Gastroesophageal sphincter (tissue), 3 donors: Measurements from ENCODE around the gene AIRE.

Experiments
- EP300 ChIP-seq: sonication (generic); formaldehyde crosslinking; IDR thresholded peaks from one replicate; pipeline ENCODE4 v1.6.1; 2017; ENCODE audit warnings: antibody characterized with exemption, mild to moderate bottlenecking
- POLR2A ChIP-seq, 2 donors: fragments of 450-650 bp; IDR thresholded peaks; one replicate each; pipeline ENCODE4 v1.6.1; 2017; ENCODE audit warnings: antibody characterized with exemption in 2 of 2, mild to moderate bottlenecking in 2 of 2, moderate library complexity in 1 of 2
- POLR2AphosphoS5 ChIP-seq: sonication (generic); formaldehyde crosslinking; IDR thresholded peaks from one replicate; pipeline ENCODE4 v1.6.1; 2017; ENCODE audit warnings: antibody characterized with exemption
- TF ChIP-seq, protein P1 (sequence below), 4 experiments: fragments of 200-600 bp in 2 of 4; fragments of 450-650 bp in 2 of 4; sonication (generic) in 1 of 4; IDR thresholded peaks; one replicate each; pipeline ENCODE4 v1.5.1; 2017 to 2019; ENCODE audit warnings: antibody characterized with exemption in 4 of 4, mild to moderate bottlenecking in 2 of 4, moderate library complexity in 2 of 4

DNA sequence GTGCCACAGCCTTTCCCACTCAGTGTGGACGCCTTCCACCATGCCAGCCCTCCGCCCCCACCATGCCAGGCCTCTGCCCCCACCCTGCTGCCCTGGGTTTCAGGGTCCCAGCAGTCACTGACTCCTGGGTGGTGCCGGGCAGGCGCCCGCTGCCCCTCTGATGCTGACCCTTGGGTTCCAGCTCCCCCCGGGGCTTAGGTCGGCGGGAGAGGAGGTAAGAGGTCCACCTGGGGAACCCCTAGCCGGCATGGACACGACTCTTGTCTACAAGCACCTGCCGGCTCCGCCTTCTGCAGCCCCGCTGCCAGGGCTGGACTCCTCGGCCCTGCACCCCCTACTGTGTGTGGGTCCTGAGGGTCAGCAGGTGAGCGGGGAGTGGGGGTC lies 7.1 kb downstream of the AIRE start:
- TF ChIP-seq, protein P1, sequence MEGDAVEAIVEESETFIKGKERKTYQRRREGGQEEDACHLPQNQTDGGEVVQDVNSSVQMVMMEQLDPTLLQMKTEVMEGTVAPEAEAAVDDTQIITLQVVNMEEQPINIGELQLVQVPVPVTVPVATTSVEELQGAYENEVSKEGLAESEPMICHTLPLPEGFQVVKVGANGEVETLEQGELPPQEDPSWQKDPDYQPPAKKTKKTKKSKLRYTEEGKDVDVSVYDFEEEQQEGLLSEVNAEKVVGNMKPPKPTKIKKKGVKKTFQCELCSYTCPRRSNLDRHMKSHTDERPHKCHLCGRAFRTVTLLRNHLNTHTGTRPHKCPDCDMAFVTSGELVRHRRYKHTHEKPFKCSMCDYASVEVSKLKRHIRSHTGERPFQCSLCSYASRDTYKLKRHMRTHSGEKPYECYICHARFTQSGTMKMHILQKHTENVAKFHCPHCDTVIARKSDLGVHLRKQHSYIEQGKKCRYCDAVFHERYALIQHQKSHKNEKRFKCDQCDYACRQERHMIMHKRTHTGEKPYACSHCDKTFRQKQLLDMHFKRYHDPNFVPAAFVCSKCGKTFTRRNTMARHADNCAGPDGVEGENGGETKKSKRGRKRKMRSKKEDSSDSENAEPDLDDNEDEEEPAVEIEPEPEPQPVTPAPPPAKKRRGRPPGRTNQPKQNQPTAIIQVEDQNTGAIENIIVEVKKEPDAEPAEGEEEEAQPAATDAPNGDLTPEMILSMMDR (IDR thresholded peaks at IDR 0.05), result no peak
- TF ChIP-seq POLR2A (IDR thresholded peaks at IDR 0.05) (no peak), POLR2AphosphoS5 (no peak), EP300 (no peak)
